LNCaP clone FGC (cell line): ENCODE results near the gene GUCA1C.

Experiments used
- DNase-seq: peaks from one replicate; pipeline ENCODE4 v3.0.0-alpha.2; 2011; ENCODE audit warnings: low read depth
- H3K4me3 ChIP-seq: 2 replicates; pipeline ENCODE4 v1.5.1; 2011; ENCODE audit warnings: mild to moderate bottlenecking, low read depth, low read length, control low read depth
- CTCF ChIP-seq: IDR thresholded peaks from 2 replicates; pipeline ENCODE4 v1.5.1; 2012; ENCODE audit warnings: mild to moderate bottlenecking; ENCODE audit not compliant: control insufficient read depth, insufficient read depth; ENCODE audit errors: extremely low read depth

The GUCA1C gene

GRCh38 chr3:108953700-108954099 is at the start of gene GUCA1C:
Gene GUCA1C, minus strand, starts transcription at chr3:108953879. Its CDS starts 117 bp downstream, at chr3:108953762.
- no peak for TF ChIP-seq CTCF
- DNase-seq: no peak
- H3K4me3 ChIP-seq: no peak within 1 kb of the TSS

- no peak for TF ChIP-seq CTCF
- no peak for DNase-seq
- no peak overlapping the region for H3K4me3 ChIP-seq
Observed at GRCh38 chr3:108998436-108998835, 44.8 kb upstream of the GUCA1C start.

GRCh38 chr3:108985844-108986243 is 32.2 kb upstream of the GUCA1C start:
- no peak overlapping the region for H3K4me3 ChIP-seq
- TF ChIP-seq CTCF: no peak
- no peak for DNase-seq

GRCh38 chr3:108983051-108983450 is 29.4 kb upstream of the GUCA1C start:
- no peak overlapping the region for H3K4me3 ChIP-seq
- no peak for TF ChIP-seq CTCF
- DNase-seq: peak; percentile 74

GRCh38 chr3:108976058-108976457 is 22.4 kb upstream of the GUCA1C start:
- no peak for TF ChIP-seq CTCF
- no peak for DNase-seq
- no peak overlapping the region for H3K4me3 ChIP-seq

GRCh38 chr3:108973019-108973418 is 19.3 kb upstream of the GUCA1C start:
- TF ChIP-seq CTCF: no peak
- no peak for DNase-seq
- no peak overlapping the region for H3K4me3 ChIP-seq

- no peak overlapping the region for H3K4me3 ChIP-seq
- DNase-seq: no peak
- TF ChIP-seq CTCF: no peak
Observed at GRCh38 chr3:108972482-108972881, 18.8 kb upstream of the GUCA1C start.
